ENCODE measurements around the gene SEMA4B.

SEMA4B gene, protein sequence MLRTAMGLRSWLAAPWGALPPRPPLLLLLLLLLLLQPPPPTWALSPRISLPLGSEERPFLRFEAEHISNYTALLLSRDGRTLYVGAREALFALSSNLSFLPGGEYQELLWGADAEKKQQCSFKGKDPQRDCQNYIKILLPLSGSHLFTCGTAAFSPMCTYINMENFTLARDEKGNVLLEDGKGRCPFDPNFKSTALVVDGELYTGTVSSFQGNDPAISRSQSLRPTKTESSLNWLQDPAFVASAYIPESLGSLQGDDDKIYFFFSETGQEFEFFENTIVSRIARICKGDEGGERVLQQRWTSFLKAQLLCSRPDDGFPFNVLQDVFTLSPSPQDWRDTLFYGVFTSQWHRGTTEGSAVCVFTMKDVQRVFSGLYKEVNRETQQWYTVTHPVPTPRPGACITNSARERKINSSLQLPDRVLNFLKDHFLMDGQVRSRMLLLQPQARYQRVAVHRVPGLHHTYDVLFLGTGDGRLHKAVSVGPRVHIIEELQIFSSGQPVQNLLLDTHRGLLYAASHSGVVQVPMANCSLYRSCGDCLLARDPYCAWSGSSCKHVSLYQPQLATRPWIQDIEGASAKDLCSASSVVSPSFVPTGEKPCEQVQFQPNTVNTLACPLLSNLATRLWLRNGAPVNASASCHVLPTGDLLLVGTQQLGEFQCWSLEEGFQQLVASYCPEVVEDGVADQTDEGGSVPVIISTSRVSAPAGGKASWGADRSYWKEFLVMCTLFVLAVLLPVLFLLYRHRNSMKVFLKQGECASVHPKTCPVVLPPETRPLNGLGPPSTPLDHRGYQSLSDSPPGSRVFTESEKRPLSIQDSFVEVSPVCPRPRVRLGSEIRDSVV

DNA sequence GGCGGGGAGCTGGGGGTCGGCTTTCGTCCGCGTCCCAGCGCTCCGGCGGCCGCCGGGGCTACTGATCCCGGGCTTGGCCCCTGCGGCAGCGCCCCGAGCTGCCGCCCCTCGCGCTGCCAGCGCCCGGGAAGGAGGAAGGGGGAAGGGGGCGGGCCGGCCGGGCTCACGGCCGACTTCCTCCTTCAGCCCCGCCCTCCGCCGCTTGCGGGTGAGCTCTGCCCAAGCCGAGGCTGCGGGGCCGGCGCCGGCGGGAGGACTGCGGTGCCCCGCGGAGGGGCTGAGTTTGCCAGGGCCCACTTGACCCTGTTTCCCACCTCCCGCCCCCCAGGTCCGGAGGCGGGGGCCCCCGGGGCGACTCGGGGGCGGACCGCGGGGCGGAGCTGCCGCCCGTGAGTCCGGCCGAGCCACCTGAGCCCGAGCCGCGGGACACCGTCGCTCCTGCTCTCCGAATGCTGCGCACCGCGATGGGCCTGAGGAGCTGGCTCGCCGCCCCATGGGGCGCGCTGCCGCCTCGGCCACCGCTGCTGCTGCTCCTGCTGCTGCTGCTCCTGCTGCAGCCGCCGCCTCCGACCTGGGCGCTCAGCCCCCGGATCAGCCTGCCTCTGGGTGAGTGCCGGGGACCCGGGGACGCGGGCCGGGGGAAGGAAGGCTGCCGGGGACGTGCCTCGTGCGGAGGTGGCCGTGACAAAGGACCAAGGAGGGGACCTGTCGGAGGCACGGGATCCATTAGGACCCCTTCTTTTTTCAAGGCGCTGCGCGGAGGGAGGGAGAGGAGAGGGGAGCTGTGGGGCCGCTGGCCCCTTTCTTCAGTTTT, at the start of gene SEMA4B:
TSS of gene SEMA4B (plus strand) at position 201 of the 814 bp plus-strand sequence. CDS start at position 450, 249 bp downstream.
- no peaks in the 10 kb centered on the region for H3K27me3 ChIP-seq (ENCODE audit: insufficient read depth, low read depth, severe bottlenecking)
- TF ChIP-seq, protein P1, sequence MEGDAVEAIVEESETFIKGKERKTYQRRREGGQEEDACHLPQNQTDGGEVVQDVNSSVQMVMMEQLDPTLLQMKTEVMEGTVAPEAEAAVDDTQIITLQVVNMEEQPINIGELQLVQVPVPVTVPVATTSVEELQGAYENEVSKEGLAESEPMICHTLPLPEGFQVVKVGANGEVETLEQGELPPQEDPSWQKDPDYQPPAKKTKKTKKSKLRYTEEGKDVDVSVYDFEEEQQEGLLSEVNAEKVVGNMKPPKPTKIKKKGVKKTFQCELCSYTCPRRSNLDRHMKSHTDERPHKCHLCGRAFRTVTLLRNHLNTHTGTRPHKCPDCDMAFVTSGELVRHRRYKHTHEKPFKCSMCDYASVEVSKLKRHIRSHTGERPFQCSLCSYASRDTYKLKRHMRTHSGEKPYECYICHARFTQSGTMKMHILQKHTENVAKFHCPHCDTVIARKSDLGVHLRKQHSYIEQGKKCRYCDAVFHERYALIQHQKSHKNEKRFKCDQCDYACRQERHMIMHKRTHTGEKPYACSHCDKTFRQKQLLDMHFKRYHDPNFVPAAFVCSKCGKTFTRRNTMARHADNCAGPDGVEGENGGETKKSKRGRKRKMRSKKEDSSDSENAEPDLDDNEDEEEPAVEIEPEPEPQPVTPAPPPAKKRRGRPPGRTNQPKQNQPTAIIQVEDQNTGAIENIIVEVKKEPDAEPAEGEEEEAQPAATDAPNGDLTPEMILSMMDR (IDR thresholded peaks at IDR 0.05; ENCODE audit: low read depth, low read length) = no peak
- peak within 1 kb of the TSS; percentile 89 for H3K4me3 ChIP-seq (ENCODE audit: low read depth, low read length)
- H3K36me3 ChIP-seq = peaks cover 40% of the 10 kb centered on the region
- peak; percentile 81 for DNase-seq
- no peaks in the 10 kb centered on the region for H3K9me3 ChIP-seq (ENCODE audit: severe bottlenecking)
- H3K27ac ChIP-seq = peak within 1 kb of the TSS; percentile 97

DNA sequence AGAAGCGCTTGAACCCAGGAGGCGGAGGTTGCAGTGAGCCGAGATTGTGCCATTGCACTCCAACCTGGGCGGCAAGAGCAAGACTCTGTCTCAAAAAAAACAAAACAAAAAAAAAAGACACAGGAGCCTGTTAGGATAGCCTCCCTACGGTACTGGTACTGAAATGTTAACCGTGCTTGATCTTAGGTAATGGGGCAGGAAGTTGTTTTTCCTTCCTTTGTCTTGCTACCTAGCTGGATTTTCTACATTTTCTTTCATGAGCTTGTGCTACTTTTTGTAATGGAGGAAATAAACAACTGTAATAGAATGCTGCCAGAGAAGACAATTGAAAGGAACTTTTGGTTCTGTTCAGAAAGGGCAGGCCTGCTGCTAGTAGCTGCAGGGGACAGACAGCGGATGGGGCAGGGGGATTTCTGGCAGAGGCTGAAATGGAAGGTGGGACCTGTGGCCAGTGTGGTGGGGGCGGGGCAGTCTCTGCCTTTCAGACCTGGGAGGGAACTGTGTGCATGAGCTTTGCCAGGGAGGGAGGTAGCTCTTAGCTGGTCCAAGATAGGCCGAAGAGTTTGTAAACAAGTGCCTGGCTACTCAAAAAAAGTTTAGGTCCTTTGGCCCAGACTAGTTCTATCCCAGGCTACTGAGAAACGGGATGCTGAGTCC, 49.0 kb upstream of the SEMA4B start:
- Histone ChIP-seq H3K36me3 (no peaks in the 10 kb centered on the region), H3K27ac (peak overlapping the region; percentile 89), H3K27me3 (ENCODE audit: insufficient read depth, low read depth, severe bottlenecking) (no peaks in the 10 kb centered on the region), H3K4me3 (ENCODE audit: low read depth, low read length) (no peak overlapping the region), H3K9me3 (ENCODE audit: severe bottlenecking) (no peaks in the 10 kb centered on the region)
- TF ChIP-seq, protein P1 (IDR thresholded peaks at IDR 0.05; ENCODE audit: low read depth, low read length) = no peak
- DNase-seq = no peak

DNA sequence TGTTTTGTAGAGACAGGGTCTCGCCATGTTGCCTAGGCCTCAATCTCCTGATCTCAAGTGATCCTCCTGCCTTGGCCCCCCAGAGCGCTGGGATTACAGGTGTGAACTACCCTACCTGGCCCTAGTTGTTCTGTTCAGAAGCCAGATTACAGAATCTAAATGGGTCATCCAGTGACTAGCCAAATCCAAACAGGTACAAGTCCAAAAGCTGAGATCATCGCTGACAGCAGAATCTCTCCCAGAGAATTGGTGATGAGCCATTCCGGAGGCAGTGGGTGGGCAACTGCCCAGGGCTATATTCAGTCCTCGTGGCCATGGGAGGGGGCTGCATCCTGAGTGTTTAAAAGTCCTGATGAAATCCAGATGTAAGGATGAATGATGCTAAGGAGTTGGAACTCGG, 47.5 kb upstream of the SEMA4B start:
- no peak for DNase-seq
- TF ChIP-seq, protein P1 (IDR thresholded peaks at IDR 0.05; ENCODE audit: low read depth, low read length) = no peak
- Histone ChIP-seq H3K27me3 (ENCODE audit: insufficient read depth, low read depth, severe bottlenecking) (no peaks in the 10 kb centered on the region), H3K4me3 (ENCODE audit: low read depth, low read length) (no peak overlapping the region), H3K9me3 (ENCODE audit: severe bottlenecking) (no peaks in the 10 kb centered on the region), H3K36me3 (no peaks in the 10 kb centered on the region), H3K27ac (no peak overlapping the region)

DNA sequence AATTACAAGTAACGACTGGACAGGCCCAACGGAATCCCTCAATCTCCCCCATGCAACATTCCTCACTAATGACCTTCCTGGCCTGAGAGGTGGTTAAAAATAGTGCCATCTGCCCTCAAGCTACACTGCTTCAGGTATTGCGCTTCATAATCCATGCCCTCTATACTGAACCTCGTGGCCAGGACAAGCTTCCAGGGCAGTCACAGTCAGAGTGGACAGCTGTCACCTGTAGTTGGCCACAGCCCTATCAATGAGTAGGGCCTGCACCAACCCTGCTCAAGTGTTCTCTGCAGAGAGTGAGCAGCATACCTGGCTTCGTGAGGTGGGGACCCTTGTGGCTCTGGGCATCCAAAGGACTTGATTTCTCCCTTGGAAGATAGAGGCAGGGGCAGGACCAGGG, 46.9 kb upstream of the SEMA4B start:
- H3K27me3 ChIP-seq (ENCODE audit: insufficient read depth, low read depth, severe bottlenecking) = no peaks in the 10 kb centered on the region
- H3K27ac ChIP-seq = peak overlapping the region; percentile 43

More for the DNA sequence above, 46.9 kb upstream of the SEMA4B start:
- Histone ChIP-seq H3K36me3 (no peaks in the 10 kb centered on the region), H3K9me3 (ENCODE audit: severe bottlenecking) (no peaks in the 10 kb centered on the region), H3K4me3 (ENCODE audit: low read depth, low read length) (no peak overlapping the region)
- TF ChIP-seq, protein P1 (IDR thresholded peaks at IDR 0.05; ENCODE audit: low read depth, low read length) = no peak
- peak; percentile 37 for DNase-seq
